OCI-LY1 (cell line): ENCODE data around the gene PLCG2.

Source experiments
- H2AFZ ChIP-seq: fragments of 200-600 bp; sonication (generic), shearing (Covaris generic); 2 replicates; pipeline ENCODE4 v1.6.0; 2014; ENCODE audit warnings: antibody characterized with exemption, mild to moderate bottlenecking, low read length
- H3F3A ChIP-seq: fragments of 200-600 bp; sonication (generic), shearing (Covaris generic); 2 replicates; pipeline ENCODE4 v1.6.0; 2014; ENCODE audit warnings: mild to moderate bottlenecking, antibody characterized with exemption, low read length, moderate library complexity; ENCODE audit not compliant: insufficient read depth
- H3K27ac ChIP-seq: fragments of 200-600 bp; sonication (generic); 2 replicates; pipeline ENCODE4 v1.5.1; 2014; ENCODE audit warnings: low read length, mixed run types, mild to moderate bottlenecking, low read depth; ENCODE audit not compliant: poor library complexity, severe bottlenecking
- H3K27me3 ChIP-seq: fragments of 200-600 bp; sonication (generic); 2 replicates; pipeline ENCODE4 v1.6.0; 2014; ENCODE audit warnings: antibody characterized with exemption, mild to moderate bottlenecking, low read length, moderate library complexity; ENCODE audit not compliant: insufficient read depth
- H3K36me3 ChIP-seq: fragments of 200-600 bp; sonication (generic); 2 replicates; pipeline ENCODE4 v1.6.1; 2014; ENCODE audit warnings: mild to moderate bottlenecking, antibody characterized with exemption, low read length, moderate library complexity, mixed read lengths; ENCODE audit not compliant: insufficient read depth
- H3K4me1 ChIP-seq: fragments of 200-600 bp; sonication (generic); 2 replicates; pipeline ENCODE4 v1.5.1; 2014; ENCODE audit warnings: mild to moderate bottlenecking, low read length, moderate library complexity; ENCODE audit not compliant: insufficient read depth, severe bottlenecking
- H3K4me2 ChIP-seq: fragments of 200-600 bp; sonication (generic), shearing (Covaris generic); 2 replicates; pipeline ENCODE4 v1.6.1; 2014; ENCODE audit warnings: low read length
- H3K4me3 ChIP-seq: fragments of 200-600 bp; sonication (generic); 2 replicates; pipeline ENCODE4 v1.5.1; 2014; ENCODE audit warnings: low read length, low read depth, mild to moderate bottlenecking, mixed read lengths; ENCODE audit not compliant: poor library complexity, severe bottlenecking
- H3K79me2 ChIP-seq: fragments of 200-600 bp; shearing (Covaris generic); 2 replicates; pipeline ENCODE4 v1.6.1; 2016; ENCODE audit warnings: mixed run types, low read length, mixed read lengths; ENCODE audit not compliant: insufficient read depth
- H3K9ac ChIP-seq: fragments of 200-600 bp; sonication (generic), shearing (Covaris generic); 2 replicates; pipeline ENCODE4 v1.6.1; 2014; ENCODE audit warnings: mild to moderate bottlenecking, low read length, mixed read lengths
- H3K9me2 ChIP-seq: fragments of 200-600 bp; sonication (generic), shearing (Covaris generic); 2 replicates; pipeline ENCODE4 v1.6.1; 2014; ENCODE audit warnings: low read depth, mild to moderate bottlenecking, low read length, mixed read lengths
- H3K9me3 ChIP-seq: fragments of 200-600 bp; shearing (Covaris generic); 2 replicates; pipeline ENCODE4 v1.6.1; 2014; ENCODE audit warnings: low read length, mixed read lengths
- H4K20me1 ChIP-seq: fragments of 200-600 bp; sonication (generic), shearing (Covaris generic); 2 replicates; pipeline ENCODE4 v1.6.0; 2016; ENCODE audit warnings: mild to moderate bottlenecking, low read length; ENCODE audit not compliant: insufficient read depth
- EZH2 ChIP-seq: fragments of 200-600 bp; sonication (generic), shearing (Covaris generic); IDR thresholded peaks from 2 replicates; pipeline ENCODE4 v1.8.0; 2017; ENCODE audit warnings: borderline replicate concordance, mixed run types, mild to moderate bottlenecking, antibody characterized with exemption, low read length, moderate library complexity, mixed read lengths
- TF ChIP-seq, protein P1 (sequence below): fragments of 200-600 bp; sonication (generic), shearing (Covaris generic); IDR thresholded peaks from 2 replicates; pipeline ENCODE4 v1.5.1; 2017; ENCODE audit warnings: mild to moderate bottlenecking, antibody characterized with exemption, low read length, moderate library complexity, mixed read lengths

The PLCG2 gene

DNA sequence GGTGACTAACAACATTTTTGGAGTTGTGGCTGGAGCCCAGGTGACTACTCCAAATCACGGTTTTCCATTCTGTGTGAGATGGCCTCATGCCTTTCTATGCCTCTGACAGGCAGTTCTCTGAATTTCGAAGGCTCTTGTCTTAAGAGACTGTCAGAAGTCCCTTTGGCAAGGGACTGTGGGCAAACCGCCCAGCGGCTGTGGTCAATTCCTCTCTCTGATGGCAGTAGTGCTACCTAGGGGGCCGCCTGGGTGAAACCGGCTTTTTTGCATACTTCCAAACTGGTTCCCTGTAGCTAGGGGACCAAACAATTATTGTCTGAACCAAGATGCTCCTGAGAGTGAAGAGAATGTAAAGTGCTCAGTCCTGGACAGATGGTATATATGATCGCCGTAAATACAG, 145.9 kb downstream of the PLCG2 start:
- Histone ChIP-seq H4K20me1 (no peaks in the 10 kb centered on the region), H2AFZ (no peak overlapping the region), H3K4me2 (no peak overlapping the region), H3K9me2 (no peaks in the 10 kb centered on the region), H3K4me1 (no peaks in the 10 kb centered on the region), H3K9ac (no peak overlapping the region), H3K27ac (no peak overlapping the region), H3K79me2 (no peaks in the 10 kb centered on the region), H3F3A (no peaks in the 10 kb centered on the region), H3K4me3 (no peak overlapping the region), H3K36me3 (peaks cover 100% of the 10 kb centered on the region), H3K9me3 (no peaks in the 10 kb centered on the region), H3K27me3 (no peaks in the 10 kb centered on the region)
- TF ChIP-seq EZH2 = no peak
- TF ChIP-seq, protein P1, sequence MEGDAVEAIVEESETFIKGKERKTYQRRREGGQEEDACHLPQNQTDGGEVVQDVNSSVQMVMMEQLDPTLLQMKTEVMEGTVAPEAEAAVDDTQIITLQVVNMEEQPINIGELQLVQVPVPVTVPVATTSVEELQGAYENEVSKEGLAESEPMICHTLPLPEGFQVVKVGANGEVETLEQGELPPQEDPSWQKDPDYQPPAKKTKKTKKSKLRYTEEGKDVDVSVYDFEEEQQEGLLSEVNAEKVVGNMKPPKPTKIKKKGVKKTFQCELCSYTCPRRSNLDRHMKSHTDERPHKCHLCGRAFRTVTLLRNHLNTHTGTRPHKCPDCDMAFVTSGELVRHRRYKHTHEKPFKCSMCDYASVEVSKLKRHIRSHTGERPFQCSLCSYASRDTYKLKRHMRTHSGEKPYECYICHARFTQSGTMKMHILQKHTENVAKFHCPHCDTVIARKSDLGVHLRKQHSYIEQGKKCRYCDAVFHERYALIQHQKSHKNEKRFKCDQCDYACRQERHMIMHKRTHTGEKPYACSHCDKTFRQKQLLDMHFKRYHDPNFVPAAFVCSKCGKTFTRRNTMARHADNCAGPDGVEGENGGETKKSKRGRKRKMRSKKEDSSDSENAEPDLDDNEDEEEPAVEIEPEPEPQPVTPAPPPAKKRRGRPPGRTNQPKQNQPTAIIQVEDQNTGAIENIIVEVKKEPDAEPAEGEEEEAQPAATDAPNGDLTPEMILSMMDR = no peak

DNA sequence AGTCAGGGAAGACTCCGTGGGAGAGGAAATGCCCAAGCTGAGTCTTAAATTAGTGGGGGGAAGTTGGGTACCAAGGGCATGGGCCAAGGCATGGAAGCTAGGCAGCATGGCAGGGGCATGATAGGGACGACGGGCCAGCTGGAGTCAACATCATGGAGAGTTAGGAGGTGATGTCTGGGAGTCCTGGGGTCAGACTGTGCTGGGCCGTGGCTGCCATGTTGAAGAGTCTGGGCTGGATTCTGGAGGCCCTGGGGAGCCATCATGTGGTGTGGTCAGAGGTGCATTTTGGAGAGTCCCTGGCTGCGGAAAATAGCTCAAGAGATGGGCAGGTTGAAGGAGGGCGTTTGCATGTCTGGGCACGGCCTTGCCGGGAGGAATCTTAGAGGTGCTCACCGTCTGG, 146.9 kb downstream of the PLCG2 start:
- Histone ChIP-seq H3K4me3 (no peak overlapping the region), H3K9ac (no peak overlapping the region), H3K27me3 (no peaks in the 10 kb centered on the region), H2AFZ (no peak overlapping the region), H3K4me2 (no peak overlapping the region), H4K20me1 (no peaks in the 10 kb centered on the region), H3K4me1 (no peaks in the 10 kb centered on the region), H3K9me3 (no peaks in the 10 kb centered on the region), H3F3A (no peaks in the 10 kb centered on the region), H3K27ac (no peak overlapping the region), H3K36me3 (peaks cover 99% of the 10 kb centered on the region), H3K79me2 (no peaks in the 10 kb centered on the region), H3K9me2 (no peaks in the 10 kb centered on the region)
- TF ChIP-seq EZH2 = no peak
- TF ChIP-seq, protein P1 = no peak

DNA sequence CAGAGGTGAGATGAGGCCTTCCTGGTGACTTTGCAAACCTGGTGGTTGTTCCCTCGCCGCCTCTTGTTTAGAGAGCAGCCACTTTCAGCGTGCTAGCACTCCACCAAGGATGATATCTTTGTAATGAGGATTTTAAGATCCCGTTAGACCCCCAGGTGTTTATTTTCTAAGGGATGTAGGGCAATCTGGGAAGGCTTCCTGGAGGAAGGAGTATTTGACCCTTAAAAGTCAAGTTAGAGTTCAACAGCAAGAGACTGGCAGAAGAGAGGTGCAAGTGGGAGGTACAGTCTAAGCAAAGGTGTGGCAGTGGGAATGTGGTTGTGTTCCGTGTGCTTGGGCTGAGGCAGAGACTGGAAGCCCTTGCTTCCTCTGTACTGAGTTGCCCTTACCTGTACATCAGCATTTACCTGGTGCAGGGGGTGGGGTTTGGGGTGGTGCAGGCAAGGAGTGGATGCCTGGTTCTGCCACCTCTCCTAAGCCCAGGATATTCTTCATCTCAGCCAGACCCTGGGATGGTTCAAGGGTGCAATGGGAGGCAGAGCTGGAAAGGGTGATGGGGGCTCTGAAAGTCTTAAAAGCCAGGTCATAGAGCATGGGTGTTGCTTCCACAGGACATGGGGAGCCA, 148.6 kb downstream of the PLCG2 start:
- Histone ChIP-seq H3K9me3 (no peaks in the 10 kb centered on the region), H3K36me3 (peaks cover 99% of the 10 kb centered on the region), H3K27me3 (no peaks in the 10 kb centered on the region), H3K79me2 (no peaks in the 10 kb centered on the region), H3K27ac (no peak overlapping the region), H3K4me3 (no peak overlapping the region), H3F3A (no peaks in the 10 kb centered on the region), H4K20me1 (no peaks in the 10 kb centered on the region), H3K9me2 (no peaks in the 10 kb centered on the region), H2AFZ (no peak overlapping the region), H3K4me2 (no peak overlapping the region), H3K4me1 (no peaks in the 10 kb centered on the region), H3K9ac (no peak overlapping the region)
- TF ChIP-seq EZH2 = no peak
- TF ChIP-seq, protein P1 = no peak
